Heart left ventricle (tissue), 13 donors: ENCODE data around the gene KIF16B.

Experiments used
- CTCF ChIP-seq, 12 donors: fragments of 200-600 bp; sonication (generic) in 4 of 12; IDR thresholded peaks; one replicate each; pipeline versions ENCODE4 v1.5.0 to v1.8.0; 2018 to 2022; ENCODE audit warnings: antibody characterized with exemption in 12 of 12, mild to moderate bottlenecking in 5 of 12
- POLR2A ChIP-seq, 2 donors: fragments of 450-650 bp; IDR thresholded peaks; one replicate each; pipeline ENCODE4 v1.6.1; 2017; ENCODE audit warnings: antibody characterized with exemption in 2 of 2, mild to moderate bottlenecking in 2 of 2, moderate library complexity in 2 of 2
- donor health status: ischemic (EF 13 %, LVEDD 7.1; RV severe dilation, severe dysfunction).
- donor health status: DM: no; HTN: yes; CAD: no.
- donor health status: DM: no; HTN: no; CAD: no.
- donor health status: ischemic (EF 25% LVEDD 6.9; RV normal size, moderate dysfunction).
- donor health status: ischemic (EF 25% LVEDD 5.7; RV mildly dilated, moderate dysfunction).
- donor health status: ischemic (EF 35%, LVEDD 5.7; RV mildly dilated, moderate dysfunction).
- donor health status: nonischemic (EF 11% LVEDD 7.7; RV severe dilation, severe dysfunction).
- donor health status: DM: yes; HTN: yes; CAD: no.
- donor health status: PGD.
- donor health status: ischemic (EF 29% LVEDD 5.4; RV normal size, mild dysfunction).
- donor health status: nonischemic (EF 23%, LVEDD 6.1; RV moderate dilation, normal function).

GRCh38 chr20:16407251-16408067, 165.8 kb downstream of the KIF16B start:
- TF ChIP-seq CTCF (IDR thresholded peaks at IDR 0.05) = no peak
- no peak for TF ChIP-seq POLR2A (IDR thresholded peaks at IDR 0.05)
